ENCODE results near the gene RPL23. TPM values are rescaled to one million over a fixed set of nuclear protein-coding genes. Genes with fewer than 3 reads are reported as not detected.

Gene RPL23
- total and polyA plus RNA-seq, 9 of the 15 experiments (the other 6 are each of a cell fraction or from before 2014, with no cell fraction given) = 1,745 to 3,667 (median 3,096) TPM

GRCh38 chr17:38824899-38825761 lies 28.4 kb downstream of the RPL23 start, which contains the start of gene CWC25 (continued):
- TF ChIP-seq PHF8 (IDR thresholded peaks at IDR 0.05; ENCODE audit: borderline replicate concordance, low read length) (peak; percentile 87), GABPB1 (CRISPR knock-in tag; IDR thresholded peaks at IDR 0.05) (peak; percentile 95), SMAD3 (CRISPR knock-in tag; conservative IDR thresholded peaks at IDR 0.05) (no peak), UBTF (IDR thresholded peaks at IDR 0.05; ENCODE audit: borderline replicate concordance in 1 of 2, low read depth in 2 of 2, low read length in 2 of 2) (no peak), SRSF7 (optimal IDR thresholded peaks at IDR 0.05; ENCODE audit: low read depth, low read length) (no peak), POLR2B (IDR thresholded peaks at IDR 0.05; ENCODE audit: low read depth, partially characterized antibody) (peak; percentile 94), GATAD2B (IDR thresholded peaks at IDR 0.05; ENCODE audit: borderline replicate concordance) (peak; percentile 91; the same call in 1 of the 2 replicates), LARP7 (IDR thresholded peaks at IDR 0.05) (no peak), GMEB1 (CRISPR knock-in tag; IDR thresholded peaks at IDR 0.05) (peak; percentile 71), ZNF592 (IDR thresholded peaks at IDR 0.05) (peak; percentile 98), ZC3H4 (CRISPR knock-in tag; IDR thresholded peaks at IDR 0.05; ENCODE audit: borderline replicate concordance) (no peak; the same call in 1 of the 2 replicates), MAFK (IDR thresholded peaks at IDR 0.05; ENCODE audit: low read length) (peak; percentile 90), ZNF175 (CRISPR knock-in tag; IDR thresholded peaks at IDR 0.05; ENCODE audit: low read depth) (peak; percentile 76; the same call in 1 of the 2 replicates)
